Neural progenitor cell (in vitro differentiated cells): ENCODE data around the gene PRKAR1A.

Experiments
- EZH2phosphoT487 ChIP-seq: fragments of 200-600 bp; sonication (generic); IDR thresholded peaks from 2 replicates; pipeline ENCODE4 v1.6.1; 2017; ENCODE audit warnings: antibody characterized with exemption
- TF ChIP-seq, protein P1 (sequence below): fragments of 200-600 bp; sonication (generic); IDR thresholded peaks from 2 replicates; pipeline ENCODE4 v1.5.1; 2017; ENCODE audit warnings: antibody characterized with exemption, mild to moderate bottlenecking

DNA sequence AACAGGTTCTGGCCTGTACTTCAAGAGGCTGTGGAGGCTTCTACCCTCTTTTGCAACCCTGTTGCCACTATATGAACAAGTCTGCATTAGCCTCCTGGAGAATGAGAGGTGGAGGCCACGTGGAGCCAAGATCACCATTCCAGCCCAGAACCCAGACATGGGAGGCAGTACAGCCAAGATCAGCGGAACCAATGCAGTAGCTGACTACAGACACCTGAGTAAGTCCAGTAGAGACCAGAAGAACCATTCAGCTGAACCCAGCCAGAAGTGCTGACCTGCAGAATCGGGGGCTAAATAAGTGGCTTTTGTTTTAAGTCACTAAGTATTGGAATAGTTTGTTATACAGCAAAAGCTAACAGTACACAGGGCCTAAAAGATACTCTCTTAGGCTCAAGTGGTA lies 76.9 kb downstream of the PRKAR1A start:
- TF ChIP-seq EZH2phosphoT487 = no peak
- TF ChIP-seq, protein P1, sequence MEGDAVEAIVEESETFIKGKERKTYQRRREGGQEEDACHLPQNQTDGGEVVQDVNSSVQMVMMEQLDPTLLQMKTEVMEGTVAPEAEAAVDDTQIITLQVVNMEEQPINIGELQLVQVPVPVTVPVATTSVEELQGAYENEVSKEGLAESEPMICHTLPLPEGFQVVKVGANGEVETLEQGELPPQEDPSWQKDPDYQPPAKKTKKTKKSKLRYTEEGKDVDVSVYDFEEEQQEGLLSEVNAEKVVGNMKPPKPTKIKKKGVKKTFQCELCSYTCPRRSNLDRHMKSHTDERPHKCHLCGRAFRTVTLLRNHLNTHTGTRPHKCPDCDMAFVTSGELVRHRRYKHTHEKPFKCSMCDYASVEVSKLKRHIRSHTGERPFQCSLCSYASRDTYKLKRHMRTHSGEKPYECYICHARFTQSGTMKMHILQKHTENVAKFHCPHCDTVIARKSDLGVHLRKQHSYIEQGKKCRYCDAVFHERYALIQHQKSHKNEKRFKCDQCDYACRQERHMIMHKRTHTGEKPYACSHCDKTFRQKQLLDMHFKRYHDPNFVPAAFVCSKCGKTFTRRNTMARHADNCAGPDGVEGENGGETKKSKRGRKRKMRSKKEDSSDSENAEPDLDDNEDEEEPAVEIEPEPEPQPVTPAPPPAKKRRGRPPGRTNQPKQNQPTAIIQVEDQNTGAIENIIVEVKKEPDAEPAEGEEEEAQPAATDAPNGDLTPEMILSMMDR = no peak
